ENCODE results near the gene MTERF1. TPM values are rescaled to one million over a fixed set of nuclear protein-coding genes. Genes with fewer than 3 reads are reported as not detected.
"Not testable (repeated sequence)": the region's sequence is repeated elsewhere in the genome, so short reads cannot be mapped to it uniquely, and the experiment has no call there.

The MTERF1 gene
- total RNA-seq, 2 donors from 2014 or later, result 14.8 to 16.8 TPM

DNA sequence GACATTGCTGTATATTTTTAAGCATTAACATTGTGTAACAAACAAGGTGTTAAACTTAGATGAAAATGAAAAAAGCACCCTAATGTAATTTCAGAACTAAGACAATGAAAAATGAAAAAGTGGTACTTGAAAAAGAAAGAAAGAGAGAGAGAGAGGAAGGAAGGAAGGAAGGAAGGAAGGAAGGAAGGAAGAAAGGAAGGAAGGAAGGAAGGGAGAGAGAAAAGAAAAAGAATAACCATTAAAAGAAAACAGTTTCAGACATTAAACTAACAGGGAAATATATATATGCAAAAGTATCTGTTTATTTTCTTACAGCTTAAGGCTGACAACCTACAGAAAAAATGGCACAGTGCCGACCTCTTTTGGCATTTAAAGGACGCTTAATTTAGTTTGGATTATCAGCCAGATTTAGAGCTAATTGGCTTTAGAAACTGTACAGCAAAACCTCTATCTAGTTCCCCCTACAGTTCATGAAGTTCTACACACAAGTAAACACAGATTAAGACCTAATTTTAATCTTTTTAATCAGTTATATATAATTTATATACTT, 13.8 kb downstream of the MTERF1 start:
- no peak for DNase-seq
- no peak overlapping the region for H3K27ac ChIP-seq
- intact Hi-C loops (cut with DNase I), result no loop called here
- no peak overlapping the region for H3K9ac ChIP-seq (ENCODE audit: low read depth in 2 of 2, low read length in 2 of 2)
- H3K4me1 ChIP-seq, result no peaks in the 10 kb centered on the region
- H3K36me3 ChIP-seq, result no peaks in the 10 kb centered on the region
- H3K4me3 ChIP-seq, result no peak overlapping the region
- H3K9me3 ChIP-seq, result no peaks in the 10 kb centered on the region
- TF ChIP-seq, protein P1, sequence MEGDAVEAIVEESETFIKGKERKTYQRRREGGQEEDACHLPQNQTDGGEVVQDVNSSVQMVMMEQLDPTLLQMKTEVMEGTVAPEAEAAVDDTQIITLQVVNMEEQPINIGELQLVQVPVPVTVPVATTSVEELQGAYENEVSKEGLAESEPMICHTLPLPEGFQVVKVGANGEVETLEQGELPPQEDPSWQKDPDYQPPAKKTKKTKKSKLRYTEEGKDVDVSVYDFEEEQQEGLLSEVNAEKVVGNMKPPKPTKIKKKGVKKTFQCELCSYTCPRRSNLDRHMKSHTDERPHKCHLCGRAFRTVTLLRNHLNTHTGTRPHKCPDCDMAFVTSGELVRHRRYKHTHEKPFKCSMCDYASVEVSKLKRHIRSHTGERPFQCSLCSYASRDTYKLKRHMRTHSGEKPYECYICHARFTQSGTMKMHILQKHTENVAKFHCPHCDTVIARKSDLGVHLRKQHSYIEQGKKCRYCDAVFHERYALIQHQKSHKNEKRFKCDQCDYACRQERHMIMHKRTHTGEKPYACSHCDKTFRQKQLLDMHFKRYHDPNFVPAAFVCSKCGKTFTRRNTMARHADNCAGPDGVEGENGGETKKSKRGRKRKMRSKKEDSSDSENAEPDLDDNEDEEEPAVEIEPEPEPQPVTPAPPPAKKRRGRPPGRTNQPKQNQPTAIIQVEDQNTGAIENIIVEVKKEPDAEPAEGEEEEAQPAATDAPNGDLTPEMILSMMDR (IDR thresholded peaks at IDR 0.05), result no peak
- no peaks in the 10 kb centered on the region for H3K27me3 ChIP-seq

DNA sequence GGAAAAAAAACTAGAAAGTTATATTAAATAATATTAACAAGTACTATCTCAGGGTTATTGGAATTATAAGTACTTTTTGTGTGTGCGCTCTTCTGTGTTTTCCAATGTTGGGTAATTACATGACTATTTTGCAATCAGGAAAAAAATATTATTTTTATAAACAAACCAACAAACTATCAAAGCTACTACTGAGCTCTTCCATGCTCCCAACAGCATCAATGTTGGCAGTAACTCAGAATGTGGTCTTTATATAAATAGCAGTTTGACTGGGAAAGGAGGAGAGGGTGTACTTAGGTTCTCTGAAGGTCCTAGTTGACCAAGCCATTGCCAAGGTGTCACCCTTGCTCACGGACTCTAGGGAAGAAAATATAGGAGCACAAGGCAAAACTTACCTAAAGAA, 15.0 kb downstream of the MTERF1 start:
- TF ChIP-seq, protein P1 (IDR thresholded peaks at IDR 0.05), result no peak
- Histone ChIP-seq H3K36me3 (no peaks in the 10 kb centered on the region), H3K27ac (no peak overlapping the region), H3K27me3 (no peaks in the 10 kb centered on the region), H3K9ac (ENCODE audit: low read depth in 2 of 2, low read length in 2 of 2) (no peak overlapping the region), H3K4me3 (no peak overlapping the region), H3K9me3 (no peaks in the 10 kb centered on the region), H3K4me1 (no peaks in the 10 kb centered on the region)
- intact Hi-C loops (cut with DNase I), result no loop called here
- DNase-seq, result no peak

DNA sequence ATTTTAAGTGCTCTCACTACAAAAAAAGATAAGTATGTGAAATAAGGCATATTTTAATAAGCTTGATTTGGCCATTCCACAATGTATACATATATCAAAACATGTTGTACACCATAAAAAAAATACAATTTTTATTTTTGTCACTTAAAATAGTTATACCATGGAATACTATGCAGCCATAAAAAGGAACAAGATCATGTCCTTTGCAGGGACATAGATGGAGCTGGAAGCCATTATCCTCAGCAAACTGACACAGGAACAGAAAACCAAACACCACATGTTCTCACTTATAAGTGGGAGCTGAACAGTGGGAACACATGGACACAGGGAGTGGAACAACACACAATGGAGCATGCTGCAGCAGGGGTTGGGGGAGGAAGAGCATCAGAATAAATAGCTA, 15.9 kb downstream of the MTERF1 start:
- H3K27ac ChIP-seq; intact Hi-C loops (cut with DNase I): not testable (repeated sequence)

DNA sequence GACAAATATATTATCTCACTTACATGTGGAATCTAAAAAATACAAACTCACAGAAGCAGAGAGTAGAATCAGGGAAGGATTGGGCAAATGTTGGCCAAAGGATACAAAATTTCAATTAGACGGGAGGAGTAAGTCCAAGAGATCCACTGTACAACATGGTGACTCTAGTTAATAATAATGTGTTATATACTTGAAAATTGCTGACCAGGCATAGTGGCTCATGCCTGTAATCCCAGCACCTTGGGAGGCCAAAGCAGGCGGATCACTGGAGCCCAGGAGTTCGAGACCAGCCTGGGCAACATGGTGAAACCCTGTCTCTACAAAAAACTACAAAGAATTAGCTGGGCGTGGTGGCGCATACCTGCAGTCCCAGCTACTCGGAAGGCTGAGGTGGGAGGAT, 16.4 kb downstream of the MTERF1 start:
- DNase-seq, result no peak
- no peaks in the 10 kb centered on the region for H3K4me1 ChIP-seq
- H3K9ac ChIP-seq (ENCODE audit: low read depth in 2 of 2, low read length in 2 of 2), result no peak overlapping the region
- H3K27ac ChIP-seq, result no peak overlapping the region
- TF ChIP-seq, protein P1 (IDR thresholded peaks at IDR 0.05), result no peak
- H3K27me3 ChIP-seq, result no peaks in the 10 kb centered on the region
- H3K4me3 ChIP-seq, result no peak overlapping the region
- no peaks in the 10 kb centered on the region for H3K9me3 ChIP-seq
- intact Hi-C loops (cut with DNase I), result no loop called here
- H3K36me3 ChIP-seq, result no peaks in the 10 kb centered on the region

More for the DNA sequence above, 15.9 kb downstream of the MTERF1 start:
- H3K36me3 ChIP-seq; H3K9ac ChIP-seq (ENCODE audit: low read depth in 2 of 2, low read length in 2 of 2); H3K27me3 ChIP-seq; DNase-seq; H3K4me1 ChIP-seq; H3K9me3 ChIP-seq; H3K4me3 ChIP-seq: not testable (repeated sequence)

DNA sequence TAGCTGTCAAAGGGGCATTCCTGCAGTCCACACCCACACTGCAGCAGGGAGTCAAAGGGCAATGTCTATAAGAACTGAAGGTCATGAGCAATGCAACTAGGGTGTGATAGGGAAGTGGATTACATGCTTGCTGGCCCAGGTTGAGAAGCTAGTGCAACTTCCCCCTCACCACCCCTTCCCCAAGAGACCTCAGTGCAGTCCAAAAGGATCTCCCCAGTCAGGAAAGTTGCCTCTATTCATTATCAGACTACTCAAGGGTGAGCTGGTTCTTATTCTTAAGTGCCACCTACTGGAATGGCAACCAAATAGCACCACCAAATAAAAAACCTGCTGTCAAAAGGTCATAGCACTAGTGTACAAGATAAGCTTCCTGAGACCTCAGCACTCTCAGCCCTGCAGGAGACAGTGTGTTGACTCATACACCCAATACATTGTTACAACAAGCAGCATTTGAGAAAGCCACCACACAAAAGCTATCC, 28.2 kb downstream of the MTERF1 start:
- H3K4me3 ChIP-seq, result no peak overlapping the region
- DNase-seq, result no peak
- no peak overlapping the region for H3K9ac ChIP-seq (ENCODE audit: low read depth in 2 of 2, low read length in 2 of 2)
- H3K4me1 ChIP-seq, result no peaks in the 10 kb centered on the region
- H3K27me3 ChIP-seq, result no peaks in the 10 kb centered on the region
- TF ChIP-seq, protein P1 (IDR thresholded peaks at IDR 0.05), result no peak
- no peaks in the 10 kb centered on the region for H3K36me3 ChIP-seq
- intact Hi-C loops (cut with DNase I), result no loop called here
- no peaks in the 10 kb centered on the region for H3K9me3 ChIP-seq
- no peak overlapping the region for H3K27ac ChIP-seq

DNA sequence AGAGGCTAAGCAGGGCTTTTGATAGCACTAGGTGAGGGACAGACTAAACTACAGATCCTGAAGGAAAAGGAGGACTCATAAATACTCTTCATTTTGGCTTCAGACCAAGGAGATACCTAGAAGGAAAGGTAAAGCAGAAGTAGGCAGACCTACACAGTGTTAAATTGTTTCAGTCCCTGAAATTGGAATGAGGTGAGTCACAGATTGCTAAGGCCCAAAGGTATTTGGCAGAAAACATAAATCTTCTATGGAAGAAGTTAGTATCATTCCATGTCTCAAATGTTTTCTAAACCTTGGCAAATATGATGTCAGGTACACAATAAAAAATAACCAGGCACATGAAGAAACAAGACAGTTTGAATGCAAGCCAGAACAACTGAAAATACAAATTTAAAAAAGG, 30.0 kb downstream of the MTERF1 start:
- H3K27ac ChIP-seq, result no peak overlapping the region

More for the DNA sequence above, 30.0 kb downstream of the MTERF1 start:
- no peaks in the 10 kb centered on the region for H3K4me1 ChIP-seq
- no peaks in the 10 kb centered on the region for H3K36me3 ChIP-seq
- no peak overlapping the region for H3K9ac ChIP-seq (ENCODE audit: low read depth in 2 of 2, low read length in 2 of 2)
- no peaks in the 10 kb centered on the region for H3K9me3 ChIP-seq
- no peaks in the 10 kb centered on the region for H3K27me3 ChIP-seq
- no peak overlapping the region for H3K4me3 ChIP-seq
- TF ChIP-seq, protein P1 (IDR thresholded peaks at IDR 0.05), result no peak
- no peak for DNase-seq
- intact Hi-C loops (cut with DNase I), result no loop called here
